Kidney (tissue), 14 donors: Measurements from ENCODE around the gene VPS8. TPM values are rescaled to one million over a fixed set of nuclear protein-coding genes. Genes with fewer than 3 reads are reported as not detected.

Source experiments
- DNase-seq, 5 donors: peaks; one replicate each; pipeline ENCODE4 v3.0.0-alpha.2; 2013 to 2020
- FAIRE-seq: peaks from 2 replicates; lab custom pipeline; 2012; peaks lifted over from hg19 to GRCh38; lab: Jason Lieb, UNC
- H3K27ac ChIP-seq, 2 donors: one replicate each; pipeline ENCODE4 v1.7.0; 2013; ENCODE audit warnings: low read depth in 2 of 2, low read length in 2 of 2, inconsistent platforms in 1 of 2
- H3K27me3 ChIP-seq: one replicate; pipeline ENCODE4 v1.7.1; 2013; ENCODE audit warnings: low read length, inconsistent platforms; ENCODE audit not compliant: control insufficient read depth, insufficient read depth
- H3K36me3 ChIP-seq, 3 donors: one replicate each; pipeline versions ENCODE4 v1.7.0 to v1.7.1; 2013; ENCODE audit warnings: low read length in 3 of 3, control low read depth in 1 of 3, inconsistent platforms in 1 of 3; ENCODE audit not compliant: insufficient read depth in 3 of 3, control insufficient read depth in 2 of 3
- H3K4me1 ChIP-seq, 3 donors: one replicate each; pipeline versions ENCODE4 v1.7.0 to v1.7.1; 2013; ENCODE audit warnings: low read length in 3 of 3, inconsistent platforms in 1 of 3, low read depth in 1 of 3; ENCODE audit not compliant: control insufficient read depth in 2 of 3, insufficient read depth in 2 of 3
- H3K4me3 ChIP-seq, 3 donors: one replicate each; pipeline versions ENCODE4 v1.7.0 to v1.8.1; 2013; ENCODE audit warnings: low read length in 3 of 3, control low read depth in 1 of 3, inconsistent platforms in 1 of 3
- H3K9ac ChIP-seq, 3 donors: one replicate each; pipeline versions ENCODE4 v1.7.0 to v1.7.1; 2013; ENCODE audit warnings: low read length in 3 of 3, control low read depth in 1 of 3, inconsistent platforms in 1 of 3
- H3K9me3 ChIP-seq, 3 donors: one replicate each; pipeline versions ENCODE4 v1.7.0 to v1.7.1; 2013; ENCODE audit warnings: low read length in 3 of 3, control low read depth in 1 of 3, inconsistent platforms in 1 of 3; ENCODE audit not compliant: control insufficient read depth in 2 of 3, insufficient read depth in 1 of 3
- intact Hi-C: fragments of 100-400 bp; cut with DNase I; formaldehyde crosslinking; loops from one replicate; pipeline ENCODE4 v1.11.1; 2022
- polyA plus RNA-seq: library from polyadenylated mRNA; stranded (reverse); fragments of 350-450 nt; fragmentation: Illumina TruSeq; extraction: RNeasy Lipid Tissue Mini Kit (QIAGEN cat#74804); gene quantifications from one replicate; pipeline ENCODE4 v1.2.3, GENCODE V29; 2014; ENCODE audit warnings: low read depth, low replicate concordance; ENCODE audit not compliant: insufficient read depth
- total RNA-seq: library from RNA; stranded (reverse); fragmentation: NEBNext Ultra II Directional; extraction: Animal tissue kit (Norgen Biotek cat#: 25700); gene quantifications from one replicate; pipeline ENCODE4 v1.2.1, GENCODE V29; 2021
- TF ChIP-seq, protein P1 (sequence below): IDR thresholded peaks from 3 replicates; pipeline ENCODE4 v1.5.1; 2012; ENCODE audit warnings: mild to moderate bottlenecking, moderate library complexity, borderline replicate concordance; ENCODE audit not compliant: insufficient read depth; ENCODE audit errors: extremely low read depth
- donor health status: control.
- donor health status: control.
- donor health status: control.
- donor health status: control.
- donor health status: control.
- donor health status: DM: yes; HTN: yes; CAD: no.
- donor health status: Normal renal cell carcinoma (clear cell type).

The VPS8 gene
- total and polyA plus RNA-seq, 2 donors from 2014 or later = 10.8 to 55.0 TPM

DNA sequence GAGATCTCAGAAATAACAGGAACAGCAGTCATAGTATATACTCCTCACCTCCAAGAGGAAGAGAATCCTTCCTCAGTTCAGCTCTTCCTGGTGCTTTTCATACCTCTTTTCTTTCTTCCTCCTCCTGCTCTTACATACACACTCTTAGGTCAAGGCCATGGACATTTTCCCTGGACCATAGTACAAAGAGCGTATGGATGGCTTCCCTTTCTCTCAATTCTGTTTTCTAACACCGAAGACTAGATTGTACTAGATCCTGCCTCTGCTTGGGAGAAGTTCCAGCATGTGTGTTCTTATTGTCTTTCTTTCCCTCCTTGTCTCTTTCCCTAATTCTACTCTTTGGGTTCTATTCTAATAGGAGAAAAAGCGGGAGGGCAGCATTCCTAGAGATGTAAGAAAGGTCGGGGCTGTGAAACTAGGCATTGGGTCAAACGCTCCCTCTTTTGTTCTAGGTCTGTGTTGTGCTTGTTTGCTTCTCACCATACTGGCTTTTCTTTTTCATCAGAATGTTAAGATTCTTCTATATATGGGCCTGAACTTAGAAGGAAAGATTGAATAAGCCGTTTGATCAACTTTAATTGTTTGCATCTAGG lies 77.4 kb downstream of the VPS8 start:
- Histone ChIP-seq H3K4me1 (no peaks in the 10 kb centered on the region), H3K4me3 (no peak overlapping the region), H3K36me3 (no peaks in the 10 kb centered on the region), H3K27me3 (no peaks in the 10 kb centered on the region), H3K27ac (no peak overlapping the region), H3K9ac (no peak overlapping the region), H3K9me3 (no peaks in the 10 kb centered on the region)
- no peak for FAIRE-seq
- intact Hi-C loops = no loop called here
- TF ChIP-seq, protein P1, sequence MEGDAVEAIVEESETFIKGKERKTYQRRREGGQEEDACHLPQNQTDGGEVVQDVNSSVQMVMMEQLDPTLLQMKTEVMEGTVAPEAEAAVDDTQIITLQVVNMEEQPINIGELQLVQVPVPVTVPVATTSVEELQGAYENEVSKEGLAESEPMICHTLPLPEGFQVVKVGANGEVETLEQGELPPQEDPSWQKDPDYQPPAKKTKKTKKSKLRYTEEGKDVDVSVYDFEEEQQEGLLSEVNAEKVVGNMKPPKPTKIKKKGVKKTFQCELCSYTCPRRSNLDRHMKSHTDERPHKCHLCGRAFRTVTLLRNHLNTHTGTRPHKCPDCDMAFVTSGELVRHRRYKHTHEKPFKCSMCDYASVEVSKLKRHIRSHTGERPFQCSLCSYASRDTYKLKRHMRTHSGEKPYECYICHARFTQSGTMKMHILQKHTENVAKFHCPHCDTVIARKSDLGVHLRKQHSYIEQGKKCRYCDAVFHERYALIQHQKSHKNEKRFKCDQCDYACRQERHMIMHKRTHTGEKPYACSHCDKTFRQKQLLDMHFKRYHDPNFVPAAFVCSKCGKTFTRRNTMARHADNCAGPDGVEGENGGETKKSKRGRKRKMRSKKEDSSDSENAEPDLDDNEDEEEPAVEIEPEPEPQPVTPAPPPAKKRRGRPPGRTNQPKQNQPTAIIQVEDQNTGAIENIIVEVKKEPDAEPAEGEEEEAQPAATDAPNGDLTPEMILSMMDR = no peak
- DNase-seq = no peak

DNA sequence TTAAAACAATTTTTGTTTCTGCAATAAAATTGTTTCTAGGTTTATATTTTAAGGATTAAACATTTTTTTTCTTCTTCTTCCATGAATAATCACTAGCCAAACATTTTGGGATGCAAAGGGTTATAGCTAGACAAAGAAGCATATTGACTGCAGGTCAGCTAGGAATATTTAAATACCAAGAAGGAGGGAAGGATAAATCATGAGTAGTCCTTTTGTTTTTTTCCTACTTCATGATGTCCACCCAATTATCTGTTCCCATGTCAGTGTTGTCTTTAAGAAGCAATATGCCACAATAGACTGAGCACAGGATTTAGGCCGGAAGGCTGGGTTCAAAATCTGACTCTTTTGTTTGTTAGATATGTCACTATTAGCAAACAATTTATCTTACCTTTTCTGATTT lies 82.1 kb downstream of the VPS8 start:
- no peak overlapping the region for H3K9ac ChIP-seq
- H3K4me1 ChIP-seq = no peaks in the 10 kb centered on the region
- DNase-seq (no peak), FAIRE-seq (no peak)
- intact Hi-C loops = no loop called here
- TF ChIP-seq, protein P1 = no peak
- no peak overlapping the region for H3K4me3 ChIP-seq
- no peaks in the 10 kb centered on the region for H3K9me3 ChIP-seq
- no peak overlapping the region for H3K27ac ChIP-seq
- no peaks in the 10 kb centered on the region for H3K27me3 ChIP-seq
- H3K36me3 ChIP-seq = peaks cover 0 to 2% (median 0%) of the 10 kb centered on the region in 3 donors

DNA sequence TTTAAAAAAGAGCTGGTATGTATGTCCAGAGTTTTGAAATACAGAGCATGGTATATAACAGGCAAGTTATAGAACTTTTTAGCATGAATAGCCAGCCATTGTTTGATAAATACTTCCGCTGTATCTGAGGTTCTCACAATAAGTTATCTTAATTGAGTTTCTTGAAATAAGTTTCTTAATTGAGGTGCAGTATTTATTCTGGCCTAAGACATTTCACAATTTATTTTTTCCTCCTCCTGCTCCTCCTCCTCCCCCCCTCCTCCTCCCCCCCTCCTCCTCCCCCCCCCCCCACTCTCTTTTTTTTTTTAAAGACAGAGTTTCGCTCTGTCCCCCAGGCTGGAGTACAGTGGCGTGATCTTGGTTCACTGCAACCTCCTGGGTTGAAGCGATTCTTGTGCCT lies 83.4 kb downstream of the VPS8 start:
- Histone ChIP-seq H3K27ac (no peak overlapping the region), H3K4me3 (no peak overlapping the region), H3K9me3 (no peaks in the 10 kb centered on the region), H3K9ac (no peak overlapping the region), H3K4me1 (no peaks in the 10 kb centered on the region), H3K27me3 (no peaks in the 10 kb centered on the region), H3K36me3 (peaks cover 0 to 2% (median 0%) of the 10 kb centered on the region in 3 donors)
- intact Hi-C loops = no loop called here
- TF ChIP-seq, protein P1 = no peak
- DNase-seq (no peak), FAIRE-seq (no peak)

DNA sequence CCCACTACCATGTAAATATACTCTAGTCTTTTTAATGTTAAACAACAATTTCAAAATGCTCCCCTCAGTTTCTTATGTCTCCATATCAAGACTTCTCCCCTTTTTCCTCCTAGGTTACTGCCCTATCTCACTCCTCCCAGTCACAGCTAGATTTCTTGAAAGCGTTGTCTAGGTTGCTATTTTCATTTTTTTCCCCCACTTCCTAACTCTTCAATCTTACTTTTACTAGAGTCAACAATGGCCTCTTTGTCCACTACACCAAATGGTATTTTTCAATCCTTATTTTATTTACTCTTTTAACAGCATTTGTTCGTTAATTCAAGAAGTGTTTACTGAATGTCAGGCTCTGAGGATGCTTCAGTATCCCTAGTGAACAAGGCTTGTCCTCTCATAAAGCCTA lies 84.4 kb downstream of the VPS8 start:
- intact Hi-C loops = no loop called here

More for the DNA sequence above, 84.4 kb downstream of the VPS8 start:
- Histone ChIP-seq H3K27ac (no peak overlapping the region), H3K4me1 (no peaks in the 10 kb centered on the region), H3K9ac (no peak overlapping the region), H3K9me3 (no peaks in the 10 kb centered on the region), H3K27me3 (no peaks in the 10 kb centered on the region), H3K36me3 (peaks cover 0 to 2% (median 0%) of the 10 kb centered on the region in 3 donors), H3K4me3 (no peak overlapping the region)
- TF ChIP-seq, protein P1 = no peak
- FAIRE-seq (no peak), DNase-seq (no peak)
